ENCODE data around the gene LILRB3.
"Not testable (repeated sequence)": the region's sequence is repeated elsewhere in the genome, so short reads cannot be mapped to it uniquely, and the experiment has no call there.

The LILRB3 gene

GRCh38 chr19:54245936-54246335 is 23.1 kb upstream of the LILRB3 start:
- in situ Hi-C loops (cut with MboI; ENCODE audit: low pct_unique_long_range_greater_than_20kb, low sequenced_read_pairs) = no loop called here
- DNase-seq = no peak

GRCh38 chr19:54243809-54244208 is 21.0 kb upstream of the LILRB3 start:
- in situ Hi-C loops (cut with MboI; ENCODE audit: low pct_unique_long_range_greater_than_20kb, low sequenced_read_pairs); DNase-seq: not testable (repeated sequence)

GRCh38 chr19:54242646-54243045 is 19.8 kb upstream of the LILRB3 start, which contains the start of gene LILRA6:
LILRA6 (minus strand) TSS chr19:54242790.
- in situ Hi-C loops (cut with MboI; ENCODE audit: low pct_unique_long_range_greater_than_20kb, low sequenced_read_pairs) = not testable (repeated sequence)

DNA sequence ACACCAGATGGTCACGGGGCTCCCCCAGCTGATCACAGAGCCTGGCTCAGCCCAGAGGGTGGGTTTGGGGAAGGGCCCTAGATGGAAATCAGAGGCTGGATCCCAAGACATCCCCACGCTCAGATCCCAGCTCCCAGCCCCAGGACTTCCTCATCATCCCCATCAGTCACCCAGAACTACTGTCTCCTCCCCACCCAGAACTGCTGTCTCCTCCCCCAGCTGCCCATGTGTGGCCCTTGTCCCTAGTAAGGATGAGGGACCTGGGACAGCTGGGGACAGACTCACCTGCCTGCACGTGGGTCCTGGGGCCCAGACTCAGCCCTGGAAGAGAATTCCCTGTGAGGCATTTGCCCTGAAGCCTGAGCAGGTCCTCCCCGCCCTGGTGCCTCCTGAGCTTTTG is 19.4 kb upstream of the LILRB3 start:
- in situ Hi-C loops (cut with MboI; ENCODE audit: low pct_unique_long_range_greater_than_20kb, low sequenced_read_pairs); DNase-seq: not testable (repeated sequence)

More at GRCh38 chr19:54242646-54243045, 19.8 kb upstream of the LILRB3 start, which contains the start of gene LILRA6:
- DNase-seq = not testable (repeated sequence)

GRCh38 chr19:54240372-54241336 is 17.8 kb upstream of the LILRB3 start:
- DNase-seq; in situ Hi-C loops (cut with MboI; ENCODE audit: low pct_unique_long_range_greater_than_20kb, low sequenced_read_pairs): not testable (repeated sequence)

GRCh38 chr19:54239491-54240371 is 16.9 kb upstream of the LILRB3 start:
- in situ Hi-C loops (cut with MboI; ENCODE audit: low pct_unique_long_range_greater_than_20kb, low sequenced_read_pairs); DNase-seq: not testable (repeated sequence)

- in situ Hi-C loops (cut with MboI; ENCODE audit: low pct_unique_long_range_greater_than_20kb, low sequenced_read_pairs) = no loop called here
- no peak for DNase-seq
Measured at GRCh38 chr19:54233941-54234340, 11.1 kb upstream of the LILRB3 start.

GRCh38 chr19:54231077-54231931 is 8.5 kb upstream of the LILRB3 start:
- DNase-seq = peak; percentile 86
- in situ Hi-C loops (cut with MboI; ENCODE audit: low pct_unique_long_range_greater_than_20kb, low sequenced_read_pairs) = no loop called here

- DNase-seq = no peak
- in situ Hi-C loops (cut with MboI; ENCODE audit: low pct_unique_long_range_greater_than_20kb, low sequenced_read_pairs) = no loop called here
Measured at GRCh38 chr19:54230031-54230430, 7.2 kb upstream of the LILRB3 start.

GRCh38 chr19:54229146-54229545 is 6.3 kb upstream of the LILRB3 start:
- DNase-seq = no peak
- in situ Hi-C loops (cut with MboI; ENCODE audit: low pct_unique_long_range_greater_than_20kb, low sequenced_read_pairs) = no loop called here

GRCh38 chr19:54224619-54225018 is 1.8 kb upstream of the LILRB3 start:
- DNase-seq; in situ Hi-C loops (cut with MboI; ENCODE audit: low pct_unique_long_range_greater_than_20kb, low sequenced_read_pairs): not testable (repeated sequence)

- in situ Hi-C loops (cut with MboI; ENCODE audit: low pct_unique_long_range_greater_than_20kb, low sequenced_read_pairs) = not testable (repeated sequence)
Measured at GRCh38 chr19:54223937-54224281, 1.1 kb upstream of the LILRB3 start.

GRCh38 chr19:54223277-54223936 is 600 bp upstream of the LILRB3 start:
- DNase-seq; in situ Hi-C loops (cut with MboI; ENCODE audit: low pct_unique_long_range_greater_than_20kb, low sequenced_read_pairs): not testable (repeated sequence)

More at GRCh38 chr19:54223937-54224281, 1.1 kb upstream of the LILRB3 start:
- DNase-seq = not testable (repeated sequence)

DNA sequence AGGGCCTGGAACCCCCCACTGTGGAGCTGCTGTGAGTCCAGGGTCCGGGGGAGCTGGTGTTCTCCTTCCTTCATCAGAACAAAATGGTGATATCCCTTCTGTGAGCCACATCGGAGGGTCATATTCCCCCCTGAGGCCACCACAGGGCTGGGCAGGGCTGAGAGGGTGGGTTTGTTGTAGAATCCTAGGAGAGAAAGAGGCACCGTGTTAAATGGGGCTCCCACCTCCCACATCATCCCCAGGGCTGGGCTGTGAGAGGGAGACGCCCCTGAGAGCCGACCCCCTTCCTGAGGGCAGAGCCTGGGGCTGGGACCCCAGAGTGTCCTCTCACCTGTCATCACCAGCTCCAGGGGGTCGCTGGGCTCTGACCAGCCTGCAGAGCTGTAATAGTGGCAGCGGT is 860 bp downstream of the LILRB3 start:
- in situ Hi-C loops (cut with MboI; ENCODE audit: low pct_unique_long_range_greater_than_20kb, low sequenced_read_pairs); DNase-seq: not testable (repeated sequence)

GRCh38 chr19:54219702-54220101 is 3.1 kb downstream of the LILRB3 start:
- in situ Hi-C loops (cut with MboI; ENCODE audit: low pct_unique_long_range_greater_than_20kb, low sequenced_read_pairs); DNase-seq: not testable (repeated sequence)

- DNase-seq = no peak
- in situ Hi-C loops (cut with MboI; ENCODE audit: low pct_unique_long_range_greater_than_20kb, low sequenced_read_pairs) = no loop called here
Measured at GRCh38 chr19:54218960-54219661, 3.7 kb downstream of the LILRB3 start.

- no peak for DNase-seq
- in situ Hi-C loops (cut with MboI; ENCODE audit: low pct_unique_long_range_greater_than_20kb, low sequenced_read_pairs) = no loop called here
Measured at GRCh38 chr19:54218259-54218658, 4.5 kb downstream of the LILRB3 start.
